Natural killer cell (primary cell): Measurements from ENCODE around the gene RGS19. TPM values are rescaled to one million over a fixed set of nuclear protein-coding genes. Genes with fewer than 3 reads are reported as not detected.
A peak's percentile ranks its signal among the peaks of the same experiment; 100 is the strongest.

Experiments used
- ATAC-seq, 3 donors: fragments of 150-1000 bp in 2 of 3; fragments of 200-7000 bp in 1 of 3; cut with Tn5 transposase; 1 replicate in 1 of 3; 2 replicates in 2 of 3; pipeline ENCODE4 v1.10.0; 2021; ENCODE audit warnings: mild to moderate bottlenecking in 2 of 3, moderate library complexity in 2 of 3
- DNase-seq, 2 donors: peaks; one replicate each; pipeline versions ENCODE4 v3.0.0 to v3.0.0-alpha.2; 2013 to 2021; ENCODE audit warnings: mixed read lengths in 1 of 2
- H3K27ac ChIP-seq: one replicate; pipeline ENCODE4 v1.5.1; 2013; ENCODE audit warnings: mild to moderate bottlenecking, low read length
- H3K27me3 ChIP-seq: one replicate; pipeline ENCODE4 v1.6.1; 2013; ENCODE audit warnings: low read length; ENCODE audit not compliant: control insufficient read depth, insufficient read depth
- H3K36me3 ChIP-seq: one replicate; pipeline ENCODE4 v1.6.1; 2013; ENCODE audit warnings: low read length; ENCODE audit not compliant: control insufficient read depth, insufficient read depth
- H3K4me1 ChIP-seq: one replicate; pipeline ENCODE4 v1.6.1; 2013; ENCODE audit warnings: low read length; ENCODE audit not compliant: control insufficient read depth, insufficient read depth
- H3K4me3 ChIP-seq: one replicate; pipeline ENCODE4 v1.5.1; 2013; ENCODE audit warnings: low read length
- H3K9me3 ChIP-seq: one replicate; pipeline ENCODE4 v1.6.1; 2013; ENCODE audit warnings: low read length; ENCODE audit not compliant: control insufficient read depth, insufficient read depth
- H3K27ac Mint-ChIP-seq, 2 donors: one replicate each; pipeline ENCODE4 v1.8.0; 2022; ENCODE audit warnings: mild to moderate bottlenecking in 2 of 2, mixed read lengths in 2 of 2, moderate library complexity in 1 of 2
- H3K27me3 Mint-ChIP-seq, 2 donors: one replicate each; pipeline ENCODE4 v1.8.0; 2022; ENCODE audit warnings: low read depth in 2 of 2, mixed read lengths in 2 of 2
- H3K36me3 Mint-ChIP-seq: one replicate; pipeline ENCODE4 v1.8.0; 2022; ENCODE audit warnings: mixed read lengths
- H3K4me1 Mint-ChIP-seq, 2 donors: one replicate each; pipeline ENCODE4 v1.8.0; 2022; ENCODE audit warnings: mixed read lengths in 2 of 2
- H3K4me3 Mint-ChIP-seq: one replicate; pipeline ENCODE4 v1.8.0; 2022; ENCODE audit warnings: mild to moderate bottlenecking, moderate library complexity, mixed read lengths
- H3K9me3 Mint-ChIP-seq, 2 donors: one replicate each; pipeline ENCODE4 v1.8.0; 2022; ENCODE audit warnings: mixed read lengths in 2 of 2
- CTCF ChIP-seq: fragments of 200-600 bp; IDR thresholded peaks from one replicate; pipeline ENCODE4 v1.8.0; 2022; ENCODE audit warnings: antibody characterized with exemption
- WGBS: methylation state at CpG from one replicate; pipeline ENCODE4 v1.1.7; 2013; ENCODE audit warnings: missing lambda C conversion rate; ENCODE audit not compliant: insufficient coverage; 5-methylcytosine and 5-hydroxymethylcytosine counted together
- intact Hi-C: fragments of 100-400 bp; cut with micrococcal nuclease; formaldehyde crosslinking; loops from one replicate; pipeline ENCODE4 v1.14.2; 2022
- total RNA-seq, 4 donors: library from RNA; stranded (reverse); fragments of 120-200 nt in 1 of 4; gene quantifications; one replicate each; pipeline versions ENCODE4 v1.2.3 to v1.2.4, GENCODE V29; 2013 to 2022

RGS19 gene
- total RNA-seq, 3 donors from 2014 or later (not counting 1 experiment from before 2014, with no cell fraction given): 61.9 to 76.4 (median 68.2) TPM

GRCh38 chr20:64048402-64049044 lies 30.8 kb downstream of the RGS19 start:
- H3K9me3 Mint-ChIP-seq: no peaks in the 10 kb centered on the region
- ATAC-seq: peak in 1 of 3 donors; percentile 13
- Histone ChIP-seq H3K4me3 (no peak overlapping the region), H3K36me3 (no peaks in the 10 kb centered on the region), H3K9me3 (no peaks in the 10 kb centered on the region), H3K27me3 (peaks cover 27% of the 10 kb centered on the region), H3K27ac (no peak overlapping the region), H3K4me1 (peaks cover 7% of the 10 kb centered on the region)
- H3K27me3 Mint-ChIP-seq: peaks cover 22 to 31% of the 10 kb centered on the region in 2 donors
- no peak overlapping the region for H3K27ac Mint-ChIP-seq
- intact Hi-C loops: no loop called here
- no peaks in the 10 kb centered on the region for H3K36me3 Mint-ChIP-seq
- peaks cover 0 to under 1% of the 10 kb centered on the region in 2 donors for H3K4me1 Mint-ChIP-seq
- peak in 1 of 2 donors; percentile 29 for DNase-seq
- 31% methylated on average over 101 of the region's 101 CpGs for WGBS
- TF ChIP-seq CTCF: no peak
- no peak overlapping the region for H3K4me3 Mint-ChIP-seq

DNA sequence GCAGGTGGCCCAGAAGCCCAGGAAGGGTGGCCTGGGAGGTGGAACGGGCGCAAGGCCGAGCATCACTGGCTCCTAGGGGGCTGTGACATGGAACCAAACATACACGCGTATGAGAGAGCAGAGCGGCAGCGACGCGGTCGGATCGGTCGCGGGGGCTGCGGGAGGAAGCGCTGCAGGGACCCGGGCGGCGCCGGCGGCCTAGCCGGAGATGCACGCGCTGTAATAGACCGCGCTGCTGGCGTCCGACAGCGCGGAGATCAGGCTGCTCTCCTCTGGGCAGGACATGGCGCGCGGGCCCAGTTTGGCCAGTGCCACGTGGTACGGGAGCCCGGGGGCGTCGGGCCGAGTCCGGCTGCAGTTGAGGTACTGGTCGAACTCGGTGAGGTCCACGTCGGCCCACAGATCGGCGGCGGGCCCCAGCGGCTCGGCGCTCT lies 31.3 kb downstream of the RGS19 start:
- WGBS: 57% methylated on average over 49 of the region's 49 CpGs
- no peak for ATAC-seq

DNA sequence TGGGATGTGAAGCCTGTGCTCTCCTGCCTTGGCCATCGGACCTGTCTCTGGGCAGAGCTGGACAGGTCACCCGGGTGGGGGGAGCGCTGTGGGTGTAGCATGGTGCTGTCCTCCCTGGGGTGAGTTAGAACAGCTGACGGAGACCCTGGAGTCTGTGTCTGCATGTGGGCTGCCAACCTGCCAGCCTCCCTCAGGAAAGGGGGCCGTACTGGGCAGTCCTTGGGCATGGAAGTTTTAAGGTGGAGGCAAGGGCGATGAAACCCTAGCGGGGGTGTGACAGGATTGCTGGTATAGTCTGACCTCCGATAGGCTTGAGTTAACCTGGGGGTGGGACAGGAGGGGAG lies 32.3 kb downstream of the RGS19 start:
- ATAC-seq (no peak), DNase-seq (no peak)
- intact Hi-C loops: no loop called here
- no peak for TF ChIP-seq CTCF
- no peak overlapping the region for H3K4me3 ChIP-seq
- H3K36me3 ChIP-seq: no peaks in the 10 kb centered on the region
- no peaks in the 10 kb centered on the region for H3K9me3 Mint-ChIP-seq
- H3K27me3 ChIP-seq: peaks cover 22% of the 10 kb centered on the region
- 91% methylated on average over 8 of the region's 8 CpGs for WGBS
- H3K4me1 Mint-ChIP-seq: peaks cover 0 to 3% of the 10 kb centered on the region in 2 donors
- no peak overlapping the region for H3K27ac Mint-ChIP-seq
- H3K4me3 Mint-ChIP-seq: no peak overlapping the region
- peaks cover 12% of the 10 kb centered on the region for H3K4me1 ChIP-seq
- no peaks in the 10 kb centered on the region for H3K9me3 ChIP-seq
- no peak overlapping the region for H3K27ac ChIP-seq
- peaks cover 22 to 26% of the 10 kb centered on the region in 2 donors for H3K27me3 Mint-ChIP-seq
- H3K36me3 Mint-ChIP-seq: no peaks in the 10 kb centered on the region

More for the DNA sequence above, 31.3 kb downstream of the RGS19 start:
- intact Hi-C loops: no loop called here
- Histone ChIP-seq H3K9me3 (no peaks in the 10 kb centered on the region), H3K36me3 (no peaks in the 10 kb centered on the region), H3K4me3 (no peak overlapping the region), H3K27me3 (peaks cover 27% of the 10 kb centered on the region), H3K4me1 (peaks cover 7% of the 10 kb centered on the region), H3K27ac (no peak overlapping the region)
- peak in 1 of 2 donors; percentile 27 for DNase-seq
- Mint-ChIP-seq H3K9me3 (no peaks in the 10 kb centered on the region), H3K27ac (no peak overlapping the region), H3K36me3 (no peaks in the 10 kb centered on the region), H3K4me3 (no peak overlapping the region), H3K4me1 (no peaks in the 10 kb centered on the region), H3K27me3 (peaks cover 22 to 26% of the 10 kb centered on the region in 2 donors)
- TF ChIP-seq CTCF: no peak
